Heart left ventricle (tissue), 16 donors: Measurements from ENCODE around the gene VWA3A. TPM values are rescaled to one million over a fixed set of nuclear protein-coding genes. Genes with fewer than 3 reads are reported as not detected.

Experiments
- ATAC-seq, 4 donors: fragments of 200-7000 bp; cut with Tn5 transposase; one replicate each; pipeline ENCODE4 v1.9.1; 2020 to 2022; ENCODE audit warnings: moderate library complexity in 4 of 4, mild to moderate bottlenecking in 3 of 4, moderate number of reproducible peaks in 1 of 4
- DNase-seq, 5 donors: peaks; one replicate each; pipeline ENCODE4 v3.0.0-alpha.2; 2020
- H3K27ac ChIP-seq, 12 donors: fragments of 200-600 bp; sonication (generic) in 4 of 12; one replicate each; pipeline versions ENCODE4 v1.5.0 to v1.8.0; 2016 to 2022; ENCODE audit warnings: mild to moderate bottlenecking in 2 of 12
- H3K27me3 ChIP-seq, 9 donors: fragments of 200-600 bp; sonication (generic) in 2 of 9; one replicate each; pipeline versions ENCODE4 v1.5.1 to v1.8.0; 2016 to 2022; ENCODE audit warnings: mild to moderate bottlenecking in 3 of 9
- H3K36me3 ChIP-seq, 9 donors: fragments of 200-600 bp; sonication (generic) in 2 of 9; one replicate each; pipeline versions ENCODE4 v1.5.0 to v1.8.0; 2018 to 2022; ENCODE audit warnings: mild to moderate bottlenecking in 2 of 9
- H3K4me1 ChIP-seq, 12 donors: fragments of 200-600 bp; sonication (generic) in 4 of 12; one replicate each; pipeline versions ENCODE4 v1.5.0 to v1.8.0; 2016 to 2022; ENCODE audit warnings: mild to moderate bottlenecking in 3 of 12
- H3K4me3 ChIP-seq, 12 donors: fragments of 200-600 bp; sonication (generic) in 4 of 12; one replicate each; pipeline versions ENCODE4 v1.5.0 to v1.8.0; 2017 to 2022; ENCODE audit warnings: mild to moderate bottlenecking in 9 of 12, moderate library complexity in 4 of 12
- H3K9me3 ChIP-seq, 12 donors: fragments of 200-600 bp; sonication (generic) in 4 of 12; one replicate each; pipeline versions ENCODE4 v1.5.0 to v1.8.0; 2016 to 2022; ENCODE audit warnings: mild to moderate bottlenecking in 1 of 12
- CTCF ChIP-seq, 12 donors: fragments of 200-600 bp; sonication (generic) in 4 of 12; IDR thresholded peaks; one replicate each; pipeline versions ENCODE4 v1.5.0 to v1.8.0; 2018 to 2022; ENCODE audit warnings: antibody characterized with exemption in 12 of 12, mild to moderate bottlenecking in 5 of 12
- POLR2A ChIP-seq, 2 donors: fragments of 450-650 bp; IDR thresholded peaks; one replicate each; pipeline ENCODE4 v1.6.1; 2017; ENCODE audit warnings: antibody characterized with exemption in 2 of 2, mild to moderate bottlenecking in 2 of 2, moderate library complexity in 2 of 2
- WGBS, 4 donors: extraction: QIAGEN DNeasy Blood & Tissue Kit in 2 of 4; methylation state at CpG; one replicate each; pipeline versions ENCODE4 v1.1.5 to v1.1.7; 2013 to 2018; 5-methylcytosine and 5-hydroxymethylcytosine counted together
- intact Hi-C, 10 donors: fragments of 100-400 bp; cut with DNase I; formaldehyde crosslinking; loops; one replicate each; pipeline versions ENCODE4 v1.11.1 to v1.14.2; 2022
- polyA plus RNA-seq, 2 donors: library from polyadenylated mRNA; stranded (reverse); fragments of 200-250 nt; gene quantifications; one replicate each; pipeline ENCODE4 v1.2.3, GENCODE V29; 2013
- total RNA-seq, 9 donors: library from RNA; depleted of rRNA in 2 of 9; stranded (reverse); fragments of >200 nt in 2 of 9; fragmentation: NEBNext Ultra II Directional in 3 of 9; extraction: Animal tissue kit (Norgen Biotek cat#: 25700) in 3 of 9; gene quantifications; one replicate each; pipeline versions ENCODE4 v1.1.0 to v1.2.4, GENCODE V29; 2016 to 2023
- donor health status: ischemic (EF 13 %, LVEDD 7.1; RV severe dilation, severe dysfunction).
- donor health status: healthy with polysubstance abuse.
- donor health status: DM: no; HTN: yes; CAD: no.
- donor health status: DM: no; HTN: no; CAD: no.
- donor health status: ischemic (EF 25% LVEDD 6.9; RV normal size, moderate dysfunction).
- donor health status: ischemic (EF 25% LVEDD 5.7; RV mildly dilated, moderate dysfunction).
- donor health status: healthy.
- donor health status: DM: yes; HTN: yes; CAD: no.
- donor health status: ischemic (EF 35%, LVEDD 5.7; RV mildly dilated, moderate dysfunction).
- donor health status: nonischemic (EF 11% LVEDD 7.7; RV severe dilation, severe dysfunction).
- donor health status: DM: yes; HTN: yes; CAD: no.
- donor health status: PGD.
- donor health status: ischemic (EF 29% LVEDD 5.4; RV normal size, mild dysfunction).
- donor health status: nonischemic (EF 23%, LVEDD 6.1; RV moderate dilation, normal function).

Gene VWA3A
- total and polyA plus RNA-seq, 11 donors = 0.03 to 1.3 (median 0.58) TPM; not detected in 1

GRCh38 chr16:22139732-22140131 lies 47.4 kb downstream of the VWA3A start:
- H3K27ac ChIP-seq = no peak overlapping the region
- no peaks in the 10 kb centered on the region for H3K36me3 ChIP-seq
- no peak for ATAC-seq
- no peak for DNase-seq
- TF ChIP-seq POLR2A (IDR thresholded peaks at IDR 0.05) (no peak), CTCF (IDR thresholded peaks at IDR 0.05) (no peak)
- H3K4me3 ChIP-seq = no peak overlapping the region
- intact Hi-C loops = no loop called here
- no peaks in the 10 kb centered on the region for H3K4me1 ChIP-seq
- H3K27me3 ChIP-seq = no peaks in the 10 kb centered on the region
- H3K9me3 ChIP-seq = no peaks in the 10 kb centered on the region
- 72 to 93% (median 87%) methylated on average over 1 of the region's 1 CpG for WGBS, 4 donors

- 73 to 100% (median 87%) methylated on average over 1 of the region's 1 CpG for WGBS, 4 donors
- ATAC-seq (no peak), DNase-seq (no peak)
- H3K27me3 ChIP-seq = no peaks in the 10 kb centered on the region
- H3K4me3 ChIP-seq = no peak overlapping the region
- no peaks in the 10 kb centered on the region for H3K9me3 ChIP-seq
- intact Hi-C loops = no loop called here
- H3K36me3 ChIP-seq = no peaks in the 10 kb centered on the region
- H3K27ac ChIP-seq = no peak overlapping the region
- no peaks in the 10 kb centered on the region for H3K4me1 ChIP-seq
- peak in 5 of 12 donors; percentile 9 to 21 (median 11) for TF ChIP-seq CTCF (IDR thresholded peaks at IDR 0.05)
- no peak for TF ChIP-seq POLR2A (IDR thresholded peaks at IDR 0.05)
Observed at GRCh38 chr16:22141767-22142166, 49.4 kb downstream of the VWA3A start.

GRCh38 chr16:22144520-22144919 lies 52.2 kb downstream of the VWA3A start:
- 92 to 94% (median 93%) methylated on average over 6 of the region's 6 CpGs for WGBS, 4 donors

GRCh38 chr16:22147853-22148252 lies 55.5 kb downstream of the VWA3A start:
- H3K27ac ChIP-seq = no peak overlapping the region
- no peak for DNase-seq
- no peak for TF ChIP-seq CTCF (IDR thresholded peaks at IDR 0.05)
- no peak for TF ChIP-seq POLR2A (IDR thresholded peaks at IDR 0.05)
- no peaks in the 10 kb centered on the region for H3K9me3 ChIP-seq
- H3K4me1 ChIP-seq = no peaks in the 10 kb centered on the region
- H3K4me3 ChIP-seq = no peak overlapping the region
- ATAC-seq = no peak
- 64 to 72% (median 67%) methylated on average over 5 to 9 of the region's 9 CpGs for WGBS, 4 donors
- no peaks in the 10 kb centered on the region for H3K36me3 ChIP-seq
- H3K27me3 ChIP-seq = no peaks in the 10 kb centered on the region
- intact Hi-C loops = no loop called here

More at GRCh38 chr16:22144520-22144919, 52.2 kb downstream of the VWA3A start:
- Histone ChIP-seq H3K27me3 (no peaks in the 10 kb centered on the region), H3K4me3 (no peak overlapping the region), H3K4me1 (no peaks in the 10 kb centered on the region), H3K27ac (no peak overlapping the region), H3K36me3 (no peaks in the 10 kb centered on the region), H3K9me3 (no peaks in the 10 kb centered on the region)
- ATAC-seq (no peak), DNase-seq (no peak)
- TF ChIP-seq POLR2A (IDR thresholded peaks at IDR 0.05) (no peak), CTCF (IDR thresholded peaks at IDR 0.05) (no peak)
- intact Hi-C loops = no loop called here
